Measurements from ENCODE around the gene TTC31.
"Not testable (repeated sequence)": the region's sequence is repeated elsewhere in the genome, so short reads cannot be mapped to it uniquely, and the experiment has no call there.

Gene TTC31

GRCh38 chr2:74457549-74458131, 25.2 kb upstream of the TTC31 start:
- DNase-seq (ENCODE audit: low spot score), result no peak

GRCh38 chr2:74458132-74458937, 24.5 kb upstream of the TTC31 start, which contains the start of gene WBP1:
Gene WBP1, plus strand, starts transcription at chr2:74458438. Its CDS starts 165 bp downstream, at chr2:74458603.
- DNase-seq (ENCODE audit: low spot score), result peak; percentile 99

- DNase-seq (ENCODE audit: low spot score), result no peak
Measured at GRCh38 chr2:74458938-74459363, 23.9 kb upstream of the TTC31 start.

DNA sequence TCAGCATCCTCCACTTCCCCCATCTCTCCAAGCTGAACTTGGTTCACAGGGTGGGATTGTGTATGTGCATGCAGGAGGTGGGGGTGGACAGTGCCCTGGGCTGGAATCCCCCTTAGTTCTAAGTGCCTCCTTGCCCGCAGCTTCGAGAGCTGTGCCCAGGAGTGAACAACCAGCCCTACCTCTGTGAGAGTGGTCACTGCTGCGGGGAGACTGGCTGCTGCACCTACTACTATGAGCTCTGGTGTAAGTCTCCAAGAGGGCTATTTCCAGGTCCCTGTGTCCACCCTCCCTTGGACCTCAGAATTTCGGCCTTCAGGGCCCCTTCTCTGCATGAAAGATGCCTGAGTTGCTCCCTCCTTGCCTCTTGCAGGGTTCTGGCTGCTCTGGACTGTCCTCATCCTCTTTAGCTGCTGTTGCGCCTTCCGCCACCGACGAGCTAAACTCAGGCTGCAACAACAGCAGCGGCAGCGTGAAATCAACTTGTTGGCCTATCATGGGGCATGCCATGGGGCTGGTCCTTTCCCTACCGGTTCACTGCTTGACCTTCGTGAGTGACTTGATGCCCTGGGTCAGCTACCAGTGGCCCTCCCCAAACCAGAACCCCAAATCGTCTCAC, 23.3 kb upstream of the TTC31 start:
- DNase-seq (ENCODE audit: low spot score), result not testable (repeated sequence)

GRCh38 chr2:74460187-74460586, 22.7 kb upstream of the TTC31 start:
- DNase-seq (ENCODE audit: low spot score), result not testable (repeated sequence)

GRCh38 chr2:74461187-74462053, 21.5 kb upstream of the TTC31 start:
- no peak for DNase-seq (ENCODE audit: low spot score)

DNA sequence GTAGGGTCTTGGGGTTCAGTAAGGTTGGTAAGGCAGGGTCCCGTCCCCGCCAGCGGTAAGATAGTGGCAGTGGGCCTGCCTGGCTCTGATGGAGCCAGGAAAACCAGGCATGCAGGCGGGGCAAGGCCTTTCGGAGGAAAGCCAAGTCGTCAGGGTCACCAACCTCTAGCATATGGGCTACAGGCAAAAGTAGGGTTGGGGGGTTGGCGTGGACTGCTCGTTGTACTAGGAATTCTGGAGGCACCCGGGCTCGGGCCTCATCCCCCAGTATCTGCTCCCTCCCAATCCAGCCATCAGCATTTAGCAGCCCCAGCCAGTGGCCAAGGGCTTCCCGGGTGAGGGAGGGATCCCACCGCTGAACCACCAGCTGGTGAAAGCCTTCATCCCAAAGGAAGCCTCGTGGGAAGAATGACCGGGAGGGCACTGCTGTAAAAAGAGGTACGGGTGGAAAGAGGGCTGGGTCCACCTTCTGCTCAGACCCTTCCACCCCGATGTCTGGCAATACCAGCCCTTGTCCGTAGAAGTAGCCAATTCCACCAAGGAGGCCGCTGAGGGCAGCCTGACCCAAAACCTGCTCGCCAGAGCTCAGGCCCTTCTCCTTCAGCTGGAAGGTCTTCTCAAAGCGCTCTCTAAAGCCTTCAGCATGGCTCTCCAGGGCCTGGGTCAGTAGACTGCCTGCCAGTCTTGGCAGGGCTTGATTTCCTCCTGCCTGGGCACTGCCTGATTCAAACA, 20.7 kb upstream of the TTC31 start:
- no peak for DNase-seq (ENCODE audit: low spot score)

DNA sequence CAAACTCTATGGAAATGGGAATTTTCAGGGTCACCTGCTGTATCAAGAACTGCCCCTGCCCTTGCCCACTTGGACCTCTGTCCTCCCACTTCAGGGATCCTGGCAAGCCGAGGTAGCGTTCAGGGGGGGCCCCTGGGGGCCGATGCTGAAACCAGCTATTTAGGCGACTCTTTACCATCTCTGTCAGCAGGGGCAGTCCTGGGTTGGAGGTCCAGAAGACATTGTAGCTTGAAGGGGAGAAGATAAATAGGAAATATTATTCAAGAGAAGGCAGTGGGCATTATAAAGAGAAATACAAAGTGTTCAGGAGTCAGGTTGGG, 20.1 kb upstream of the TTC31 start:
- no peak for DNase-seq (ENCODE audit: low spot score)

GRCh38 chr2:74464406-74464805, 18.5 kb upstream of the TTC31 start:
- DNase-seq (ENCODE audit: low spot score), result no peak

- DNase-seq (ENCODE audit: low spot score), result not testable (repeated sequence)
Measured at GRCh38 chr2:74470742-74471141, 12.1 kb upstream of the TTC31 start.

DNA sequence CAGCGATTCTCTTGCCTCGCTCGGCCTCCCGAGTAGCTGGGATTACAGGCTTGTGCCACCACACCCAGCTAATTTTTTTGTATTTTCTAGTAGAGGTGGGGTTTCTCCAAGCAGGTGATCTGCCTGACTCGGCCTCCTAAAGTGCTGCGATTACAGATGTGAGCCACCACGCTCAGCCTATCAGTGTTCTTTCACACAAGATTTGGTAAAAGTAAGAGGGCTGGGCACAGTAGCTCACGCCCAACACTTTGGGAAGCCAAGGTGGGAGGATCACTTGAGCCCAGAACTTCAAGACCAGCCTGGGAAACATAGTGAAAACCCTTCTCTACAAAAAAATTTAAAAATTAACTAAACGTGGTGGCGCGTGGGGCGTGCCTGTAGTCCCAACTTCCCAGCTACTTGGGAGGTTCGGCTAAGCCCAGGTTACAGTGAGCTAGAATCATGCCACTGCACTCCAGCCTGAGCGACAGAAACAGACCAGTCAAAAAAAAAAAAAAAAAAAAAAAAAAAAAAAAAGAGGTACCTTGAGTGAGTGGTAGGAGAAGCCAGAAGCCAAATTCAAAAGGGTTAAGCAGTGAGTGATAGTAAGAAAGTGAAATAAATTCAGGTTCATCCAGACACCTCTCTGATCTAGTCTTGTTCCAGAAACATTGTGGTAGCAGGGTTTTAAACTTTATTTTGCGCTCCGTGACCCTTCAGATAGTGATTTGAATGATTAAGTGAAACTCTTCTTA, 11.4 kb upstream of the TTC31 start:
- no peak for DNase-seq (ENCODE audit: low spot score)

DNA sequence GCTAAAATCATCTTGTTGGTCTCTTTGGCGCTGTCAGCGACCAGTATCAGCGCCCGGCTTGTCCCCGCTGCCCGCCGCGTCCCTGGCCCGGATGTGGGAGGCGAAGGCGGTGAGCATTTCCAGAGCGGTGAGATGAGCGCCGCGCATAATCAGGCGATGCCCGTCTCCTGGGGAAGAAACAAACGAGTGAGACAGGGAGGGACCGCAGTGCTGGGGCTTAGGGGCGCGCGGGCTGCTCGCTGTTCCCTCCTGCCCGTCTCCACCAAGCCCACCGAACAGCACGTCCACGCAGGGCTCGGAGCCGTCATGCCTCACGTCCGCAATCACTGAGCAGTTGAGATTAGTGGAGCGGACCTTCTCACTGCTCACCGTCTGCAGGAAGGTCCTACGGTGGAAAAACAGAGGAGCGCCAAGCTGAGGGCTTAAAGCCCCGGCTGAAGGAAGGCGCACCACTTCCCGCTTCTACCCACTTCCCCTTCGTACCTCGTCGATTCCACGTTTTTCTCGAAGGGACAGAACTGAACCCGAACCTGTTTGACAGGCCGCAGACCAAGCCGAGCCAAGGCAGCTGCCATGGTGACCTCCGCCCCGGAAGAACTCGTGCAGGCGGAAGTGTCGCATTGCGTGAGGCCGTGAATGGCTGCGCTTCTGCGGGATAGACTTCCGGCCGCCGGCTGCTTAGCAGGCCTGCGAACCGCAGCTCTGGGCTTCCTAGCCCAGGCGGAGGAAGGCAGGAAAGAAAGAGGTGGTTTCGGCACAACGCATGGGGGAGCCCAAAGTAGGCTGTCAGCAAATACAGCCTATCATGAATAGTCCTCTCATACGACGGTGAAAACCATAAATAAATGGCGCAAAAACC, 10.6 kb upstream of the TTC31 start, which contains the start of gene MRPL53:
Gene MRPL53 (minus strand): TSS at position 595 of the 859 bp plus-strand sequence. CDS start 20 bp downstream, at position 575.
- DNase-seq (ENCODE audit: low spot score), result peak; percentile 83

DNA sequence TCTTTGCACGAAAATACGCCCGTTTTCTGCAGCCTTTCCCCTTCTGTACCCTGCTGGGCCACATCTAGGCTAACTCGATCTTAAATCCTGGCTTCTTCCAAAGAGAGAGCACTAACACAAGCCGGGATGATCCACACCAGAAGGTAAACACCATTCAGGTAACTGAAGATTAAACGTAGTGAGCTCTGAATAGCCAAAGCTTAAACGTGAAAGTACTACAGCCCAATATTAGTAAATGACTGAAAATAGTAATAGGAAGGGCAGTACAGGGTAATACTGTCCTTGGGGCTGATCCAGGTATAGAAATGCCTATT, 10.0 kb upstream of the TTC31 start:
- no peak for DNase-seq (ENCODE audit: low spot score)

- no peak for DNase-seq (ENCODE audit: low spot score)
Measured at GRCh38 chr2:74474481-74474880, 8.4 kb upstream of the TTC31 start.

GRCh38 chr2:74474899-74475298, 8.0 kb upstream of the TTC31 start:
- no peak for DNase-seq (ENCODE audit: low spot score)

GRCh38 chr2:74481431-74481830, 1.4 kb upstream of the TTC31 start:
- DNase-seq (ENCODE audit: low spot score), result no peak

- DNase-seq (ENCODE audit: low spot score), result peak; percentile 31
Measured at GRCh38 chr2:74481961-74482800, 700 bp upstream of the TTC31 start.

GRCh38 chr2:74483675-74484164, 839 bp downstream of the TTC31 start:
- DNase-seq (ENCODE audit: low spot score), result not testable (repeated sequence)

DNA sequence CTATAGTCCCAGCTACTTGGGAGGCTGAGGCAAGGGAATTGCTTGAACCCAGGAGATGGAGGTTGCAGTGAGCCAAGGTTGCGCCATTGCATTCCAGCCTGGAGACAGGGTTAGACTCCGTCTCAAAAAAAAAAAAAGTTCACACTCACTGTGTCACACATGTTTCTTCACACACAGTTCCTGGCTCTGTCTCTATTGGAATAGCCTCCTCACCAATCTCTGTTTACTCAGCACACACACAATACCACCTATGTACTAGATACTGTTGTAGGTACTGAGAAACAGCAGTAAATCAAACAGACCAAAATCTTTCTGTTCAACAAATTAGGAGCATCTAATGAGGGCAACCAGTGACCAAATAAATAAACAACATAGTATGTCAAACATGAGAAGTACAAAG, 3.3 kb downstream of the TTC31 start:
- no peak for DNase-seq (ENCODE audit: low spot score)
